Glutamatergic neuron (in vitro differentiated cells): ENCODE results near the gene MINDY3. TPM values are rescaled to one million over a fixed set of nuclear protein-coding genes. Genes with fewer than 3 reads are reported as not detected.
"Not testable (repeated sequence)": the region's sequence is repeated elsewhere in the genome, so short reads cannot be mapped to it uniquely, and the experiment has no call there.

Source experiments
- DNase-seq: peaks from one replicate; pipeline ENCODE4 v3.0.0; 2022
- H3K27ac Mint-ChIP-seq: one replicate; pipeline ENCODE4 v1.8.0; 2020; ENCODE audit warnings: mild to moderate bottlenecking, mixed read lengths, inconsistent platforms; ENCODE audit not compliant: unreplicated experiment
- H3K27me3 Mint-ChIP-seq: one replicate; pipeline ENCODE4 v1.8.0; 2020; ENCODE audit warnings: mild to moderate bottlenecking, moderate library complexity, mixed read lengths, inconsistent platforms; ENCODE audit not compliant: unreplicated experiment
- H3K36me3 Mint-ChIP-seq: one replicate; pipeline ENCODE4 v1.8.0; 2020; ENCODE audit warnings: mild to moderate bottlenecking, mixed read lengths, inconsistent platforms; ENCODE audit not compliant: unreplicated experiment
- H3K4me1 Mint-ChIP-seq: one replicate; pipeline ENCODE4 v1.8.0; 2020; ENCODE audit warnings: mild to moderate bottlenecking, low read depth, mixed read lengths, inconsistent platforms; ENCODE audit not compliant: unreplicated experiment
- H3K4me3 Mint-ChIP-seq: one replicate; pipeline ENCODE4 v1.8.0; 2020; ENCODE audit warnings: mild to moderate bottlenecking, mixed read lengths, inconsistent platforms; ENCODE audit not compliant: unreplicated experiment
- H3K9me3 Mint-ChIP-seq: one replicate; pipeline ENCODE4 v1.8.0; 2020; ENCODE audit warnings: mild to moderate bottlenecking, moderate library complexity, mixed read lengths, inconsistent platforms; ENCODE audit not compliant: unreplicated experiment
- total RNA-seq: library from RNA; stranded (reverse); fragmentation: NEBNext Ultra II Directional; extraction: Animal tissue kit (Norgen Biotek cat#: 25700); gene quantifications from one replicate; pipeline ENCODE4 v1.2.1, GENCODE V29; 2021; ENCODE audit not compliant: unreplicated experiment
- TF ChIP-seq, protein P1 (sequence below): fragments of 200-600 bp; sonication (generic); IDR thresholded peaks from one replicate; pipeline ENCODE4 v1.5.0; 2021; ENCODE audit not compliant: partially characterized antibody, unreplicated experiment

The MINDY3 gene
- total RNA-seq, 1 donor from 2014 or later: 45.6 TPM

GRCh38 chr10:15884447-15884846, 24.1 kb upstream of the MINDY3 start:
- H3K36me3 Mint-ChIP-seq: no peaks in the 10 kb centered on the region
- no peak overlapping the region for H3K4me3 Mint-ChIP-seq
- no peaks in the 10 kb centered on the region for H3K4me1 Mint-ChIP-seq
- H3K9me3 Mint-ChIP-seq: no peaks in the 10 kb centered on the region
- no peak for DNase-seq
- H3K27me3 Mint-ChIP-seq: no peaks in the 10 kb centered on the region
- H3K27ac Mint-ChIP-seq: no peak overlapping the region
- TF ChIP-seq, protein P1, sequence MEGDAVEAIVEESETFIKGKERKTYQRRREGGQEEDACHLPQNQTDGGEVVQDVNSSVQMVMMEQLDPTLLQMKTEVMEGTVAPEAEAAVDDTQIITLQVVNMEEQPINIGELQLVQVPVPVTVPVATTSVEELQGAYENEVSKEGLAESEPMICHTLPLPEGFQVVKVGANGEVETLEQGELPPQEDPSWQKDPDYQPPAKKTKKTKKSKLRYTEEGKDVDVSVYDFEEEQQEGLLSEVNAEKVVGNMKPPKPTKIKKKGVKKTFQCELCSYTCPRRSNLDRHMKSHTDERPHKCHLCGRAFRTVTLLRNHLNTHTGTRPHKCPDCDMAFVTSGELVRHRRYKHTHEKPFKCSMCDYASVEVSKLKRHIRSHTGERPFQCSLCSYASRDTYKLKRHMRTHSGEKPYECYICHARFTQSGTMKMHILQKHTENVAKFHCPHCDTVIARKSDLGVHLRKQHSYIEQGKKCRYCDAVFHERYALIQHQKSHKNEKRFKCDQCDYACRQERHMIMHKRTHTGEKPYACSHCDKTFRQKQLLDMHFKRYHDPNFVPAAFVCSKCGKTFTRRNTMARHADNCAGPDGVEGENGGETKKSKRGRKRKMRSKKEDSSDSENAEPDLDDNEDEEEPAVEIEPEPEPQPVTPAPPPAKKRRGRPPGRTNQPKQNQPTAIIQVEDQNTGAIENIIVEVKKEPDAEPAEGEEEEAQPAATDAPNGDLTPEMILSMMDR: no peak

DNA sequence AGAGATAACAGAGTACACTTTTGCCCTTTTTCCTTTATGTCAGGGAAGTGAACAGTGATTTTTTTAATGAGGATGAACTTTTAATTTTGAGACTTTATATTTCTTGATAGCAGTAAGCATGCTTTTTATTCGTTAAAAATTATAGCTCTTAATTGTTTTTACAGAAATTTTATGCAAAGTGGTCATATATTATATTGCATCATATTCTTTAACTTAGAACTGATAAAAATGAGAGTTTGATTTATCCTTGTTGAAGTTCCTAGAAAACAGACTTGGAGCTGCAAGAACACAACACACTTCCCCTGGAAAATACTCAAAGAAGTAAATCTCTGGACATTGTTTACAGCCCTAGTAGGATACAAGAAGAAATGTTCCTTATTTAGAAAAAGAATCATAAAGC, 21.2 kb upstream of the MINDY3 start:
- Mint-ChIP-seq H3K9me3 (no peaks in the 10 kb centered on the region), H3K36me3 (no peaks in the 10 kb centered on the region), H3K27ac (no peak overlapping the region), H3K4me3 (no peak overlapping the region), H3K4me1 (no peaks in the 10 kb centered on the region), H3K27me3 (no peaks in the 10 kb centered on the region)
- TF ChIP-seq, protein P1: no peak
- no peak for DNase-seq

DNA sequence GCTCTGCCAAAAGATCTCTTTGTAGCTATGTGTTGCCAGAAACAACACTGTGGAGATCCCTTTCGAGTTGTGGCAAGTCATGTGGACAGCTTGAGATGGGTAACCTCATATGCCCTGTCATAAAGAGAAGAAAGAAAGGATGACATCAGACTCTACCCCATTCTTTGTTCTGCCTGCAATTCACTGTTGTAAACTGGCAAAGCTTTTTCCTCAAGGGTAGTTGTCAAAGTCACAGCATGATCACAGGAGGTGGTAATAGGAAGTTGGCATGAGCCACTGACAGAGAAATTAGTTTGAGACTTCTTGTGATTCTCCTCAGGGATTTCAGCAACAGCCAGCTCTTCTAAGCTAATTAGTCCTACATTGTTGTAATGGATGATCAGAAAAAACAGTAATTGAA, 19.4 kb upstream of the MINDY3 start:
- Mint-ChIP-seq H3K4me1 (no peaks in the 10 kb centered on the region), H3K4me3 (no peak overlapping the region), H3K9me3 (no peaks in the 10 kb centered on the region), H3K36me3 (peaks cover 5% of the 10 kb centered on the region), H3K27ac (no peak overlapping the region), H3K27me3 (no peaks in the 10 kb centered on the region)
- TF ChIP-seq, protein P1: no peak
- no peak for DNase-seq

DNA sequence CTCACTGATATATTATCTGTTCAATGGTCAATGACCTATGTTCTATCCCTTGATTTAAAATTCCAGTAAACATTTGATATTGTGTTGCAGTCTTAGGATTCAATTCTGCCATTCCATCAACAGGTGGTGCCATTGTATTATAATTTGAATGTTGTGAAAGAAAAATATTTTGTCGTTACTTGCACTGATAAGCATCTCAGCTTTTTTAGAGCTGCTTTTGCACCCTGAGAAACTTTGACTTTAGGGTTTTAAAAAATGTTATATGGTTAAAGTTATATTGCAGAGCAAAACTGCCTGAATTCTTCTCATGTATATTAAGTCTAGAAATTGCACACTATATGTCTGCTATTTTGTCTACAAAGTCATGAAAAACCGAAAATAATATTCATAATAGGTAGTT, 18.8 kb upstream of the MINDY3 start:
- TF ChIP-seq, protein P1: no peak
- H3K27ac Mint-ChIP-seq: no peak overlapping the region
- no peaks in the 10 kb centered on the region for H3K4me1 Mint-ChIP-seq
- no peaks in the 10 kb centered on the region for H3K9me3 Mint-ChIP-seq
- no peaks in the 10 kb centered on the region for H3K27me3 Mint-ChIP-seq
- no peak for DNase-seq
- no peak overlapping the region for H3K4me3 Mint-ChIP-seq
- H3K36me3 Mint-ChIP-seq: peaks cover 10% of the 10 kb centered on the region

DNA sequence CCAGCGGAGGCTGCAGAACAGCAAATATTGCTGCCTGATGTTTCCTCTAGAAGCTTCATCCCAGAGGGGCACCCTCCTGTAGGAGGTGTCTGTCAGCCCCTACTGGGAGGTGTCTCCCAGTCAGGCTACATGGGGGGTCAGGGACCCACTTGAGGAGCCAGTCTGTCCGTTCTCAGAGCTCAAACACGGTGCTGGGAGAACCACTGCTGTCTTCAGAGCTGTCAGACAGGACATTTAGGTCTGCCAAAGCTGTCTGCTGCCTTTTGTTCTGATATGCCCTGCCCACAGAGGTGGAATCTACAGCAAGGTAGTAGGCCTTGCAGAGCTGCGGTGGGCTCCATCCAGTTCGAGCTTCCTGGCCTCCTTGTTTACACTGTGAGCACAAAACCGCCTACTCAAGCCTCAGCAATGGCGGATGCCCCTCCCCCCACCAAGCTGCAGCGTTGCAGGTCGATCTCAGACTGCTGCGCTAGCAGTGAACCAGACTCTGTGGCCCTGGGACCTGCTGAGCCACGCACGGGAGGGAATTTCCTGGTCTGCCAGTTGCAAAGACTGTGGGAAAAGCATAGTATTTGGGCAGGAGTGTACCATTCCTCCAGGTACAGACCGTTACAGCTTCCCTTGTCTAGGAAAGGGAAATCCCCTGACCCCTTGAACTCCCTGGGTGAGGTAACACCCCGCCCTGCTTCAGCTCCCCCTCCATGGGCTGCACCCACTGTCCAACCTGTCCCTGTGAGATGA, 17.7 kb upstream of the MINDY3 start:
- Mint-ChIP-seq H3K36me3 (peaks cover 10% of the 10 kb centered on the region), H3K27ac (no peak overlapping the region), H3K4me1 (no peaks in the 10 kb centered on the region), H3K4me3 (no peak overlapping the region), H3K9me3 (no peaks in the 10 kb centered on the region), H3K27me3 (no peaks in the 10 kb centered on the region)
- peak; percentile 23 for DNase-seq
- TF ChIP-seq, protein P1: no peak

GRCh38 chr10:15876274-15876673, 16.0 kb upstream of the MINDY3 start:
- not testable (repeated sequence) for H3K27me3 Mint-ChIP-seq, H3K4me1 Mint-ChIP-seq, H3K4me3 Mint-ChIP-seq, H3K27ac Mint-ChIP-seq, DNase-seq, H3K9me3 Mint-ChIP-seq, H3K36me3 Mint-ChIP-seq

DNA sequence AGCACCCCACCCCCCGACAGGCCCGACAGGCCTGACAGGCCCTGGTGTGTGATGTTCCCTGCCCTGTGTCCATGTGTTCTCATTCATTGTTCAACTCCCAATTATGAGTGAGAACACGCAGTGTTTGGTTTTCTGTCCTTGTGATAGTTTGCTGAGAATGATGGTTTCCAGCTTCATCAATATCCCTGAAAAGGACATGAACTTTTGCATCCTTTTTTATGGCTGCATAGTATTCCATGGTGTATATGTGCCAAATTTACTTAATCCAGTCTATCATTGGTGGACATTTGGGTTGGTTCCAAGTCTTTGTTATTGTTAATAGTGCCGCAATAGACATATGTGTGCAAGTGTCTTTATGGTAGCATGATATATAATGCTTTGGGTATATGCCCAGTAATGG, 12.3 kb upstream of the MINDY3 start:
- H3K27me3 Mint-ChIP-seq, H3K4me1 Mint-ChIP-seq, H3K4me3 Mint-ChIP-seq, DNase-seq, H3K27ac Mint-ChIP-seq, H3K36me3 Mint-ChIP-seq, H3K9me3 Mint-ChIP-seq: not testable (repeated sequence)
